ENCODE data around the gene IL34. TPM values are rescaled to one million over a fixed set of nuclear protein-coding genes. Genes with fewer than 3 reads are reported as not detected.

The IL34 gene
- total and polyA plus RNA-seq, 2 of the 13 experiments (the other 11 are each of a cell fraction or from before 2014, with no cell fraction given) = 1.2 to 1.3 TPM

GRCh38 chr16:70675851-70676513 is 29.6 kb downstream of the IL34 start (continued):
- no peak for TF ChIP-seq CREB3 (CRISPR knock-in tag; IDR thresholded peaks at IDR 0.05)
- no peak for TF ChIP-seq UBTF (CRISPR knock-in tag; IDR thresholded peaks at IDR 0.05)

GRCh38 chr16:70676675-70677498 is 30.5 kb downstream of the IL34 start:
- no peak overlapping the region for H3K4me3 ChIP-seq (replicated peaks in 1 of 3; ENCODE audit: insufficient read depth in 1 of 3, low read depth in 2 of 3, low read length in 3 of 3)
- no peak for ATAC-seq
- no peak overlapping the region for H3K4me2 ChIP-seq (ENCODE audit: low read depth, low read length)
- H3K27ac ChIP-seq (ENCODE audit: extremely low read length, insufficient read depth, low read length) = peak overlapping the region; percentile 20
- H3K9me3 ChIP-seq (ENCODE audit: low read length) = no peaks in the 10 kb centered on the region
- H3K27me3 ChIP-seq (ENCODE audit: control insufficient read depth in 1 of 2, insufficient read depth in 2 of 2, low read length in 2 of 2) = no peaks in the 10 kb centered on the region
- intact Hi-C loops (cut with micrococcal nuclease; ENCODE audit: unreplicated experiment) = no loop called here
- in situ Hi-C loops (cut with HindIII; ENCODE audit: extremely low pct_ligation_motif_present, low pct_unique_long_range_greater_than_20kb) = no loop called here
- H3K4me1 ChIP-seq (ENCODE audit: insufficient read depth, low read length) = peaks cover 18% of the 10 kb centered on the region
- no peak overlapping the region for H2AFZ ChIP-seq (ENCODE audit: low read length)
- H4K20me1 ChIP-seq (ENCODE audit: insufficient read depth, low read length) = peaks cover 6% of the 10 kb centered on the region; the same call in 1 of the 2 replicates
- 96% methylated on average over 9 of the region's 14 CpGs for WGBS (ENCODE audit: low lambda C conversion rate)
- no peak for DNase-seq (ENCODE audit: low spot score)
- ChIA-PET CTCF (ENCODE audit: low intra/inter-chr PET ratio, low total read pairs) (no interaction called here), POLR2A (interaction anchor here (1.2 to 18.7 kb wide), 3 partner anchors 9 to 49 kb away, joined by 3 to 536 read pairs (median 3); no protein-coding TSS in a partner anchor)
- peaks cover 67 to 88% of the 10 kb centered on the region in 2 experiments for H3K36me3 ChIP-seq (replicated peaks in 1 of 2; ENCODE audit: control insufficient read depth in 1 of 2, insufficient read depth in 2 of 2, low read length in 2 of 2)
- no peak overlapping the region for H3K9ac ChIP-seq (ENCODE audit: insufficient read depth, low read depth, low read length)
- FAIRE-seq = no peak
- peaks cover 29% of the 10 kb centered on the region for H3K79me2 ChIP-seq (ENCODE audit: insufficient read depth, low read length)
- BruUV-seq (replicated peaks) = no TSS peak
- TF ChIP-seq SKIL (CRISPR knock-in tag; IDR thresholded peaks at IDR 0.05; ENCODE audit: borderline replicate concordance) (no peak), SSRP1 (CRISPR knock-in tag; IDR thresholded peaks at IDR 0.05) (0 out of 2 replicates have a peak, but pooled peaks have one; percentile 32), ZSCAN22 (CRISPR knock-in tag; IDR thresholded peaks at IDR 0.05) (no peak), POLR2AphosphoS5 (IDR thresholded peaks at IDR 0.05; ENCODE audit: low read depth, low read length) (0 out of 2 replicates have a peak, but pooled peaks have one; percentile 3), SMAD3 (CRISPR knock-in tag; IDR thresholded peaks at IDR 0.05) (no peak), ZNF513 (CRISPR knock-in tag; conservative IDR thresholded peaks at IDR 0.05) (no peak), TEF (CRISPR knock-in tag; IDR thresholded peaks at IDR 0.05) (no peak), NFE2L2 (IDR thresholded peaks at IDR 0.05; ENCODE audit: low read length) (peak; percentile 7; the same call in 1 of the 2 replicates), ZKSCAN5 (CRISPR knock-in tag; IDR thresholded peaks at IDR 0.05) (no peak), STAT5B (CRISPR knock-in tag; IDR thresholded peaks at IDR 0.05) (no peak), RORA (CRISPR knock-in tag; IDR thresholded peaks at IDR 0.05) (no peak)
